ENCODE measurements around the gene IGSF10. TPM values are rescaled to one million over a fixed set of nuclear protein-coding genes. Genes with fewer than 3 reads are reported as not detected.

The IGSF10 gene
- polyA plus RNA-seq, 1 donor (not counting 4 experiments of a cell fraction or from before 2014, with no cell fraction given), result under 0.01 TPM

GRCh38 chr3:151430821-151431484, 29.9 kb downstream of the IGSF10 start:
- H3K36me3 ChIP-seq (ENCODE audit: control insufficient read depth in 2 of 2, extremely low read depth in 1 of 2, insufficient read depth in 2 of 2, low read length in 2 of 2), result no peaks in the 10 kb centered on the region
- dilution Hi-C loops (cut with MboI; ENCODE audit: extremely low pct_ligation_motif_present, low sequenced_read_pairs), result no loop called here
- TF ChIP-seq, protein P1, sequence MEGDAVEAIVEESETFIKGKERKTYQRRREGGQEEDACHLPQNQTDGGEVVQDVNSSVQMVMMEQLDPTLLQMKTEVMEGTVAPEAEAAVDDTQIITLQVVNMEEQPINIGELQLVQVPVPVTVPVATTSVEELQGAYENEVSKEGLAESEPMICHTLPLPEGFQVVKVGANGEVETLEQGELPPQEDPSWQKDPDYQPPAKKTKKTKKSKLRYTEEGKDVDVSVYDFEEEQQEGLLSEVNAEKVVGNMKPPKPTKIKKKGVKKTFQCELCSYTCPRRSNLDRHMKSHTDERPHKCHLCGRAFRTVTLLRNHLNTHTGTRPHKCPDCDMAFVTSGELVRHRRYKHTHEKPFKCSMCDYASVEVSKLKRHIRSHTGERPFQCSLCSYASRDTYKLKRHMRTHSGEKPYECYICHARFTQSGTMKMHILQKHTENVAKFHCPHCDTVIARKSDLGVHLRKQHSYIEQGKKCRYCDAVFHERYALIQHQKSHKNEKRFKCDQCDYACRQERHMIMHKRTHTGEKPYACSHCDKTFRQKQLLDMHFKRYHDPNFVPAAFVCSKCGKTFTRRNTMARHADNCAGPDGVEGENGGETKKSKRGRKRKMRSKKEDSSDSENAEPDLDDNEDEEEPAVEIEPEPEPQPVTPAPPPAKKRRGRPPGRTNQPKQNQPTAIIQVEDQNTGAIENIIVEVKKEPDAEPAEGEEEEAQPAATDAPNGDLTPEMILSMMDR (optimal IDR thresholded peaks at IDR 0.05 in 1 of 3, IDR thresholded peaks at IDR 0.05 in 1 of 3, conservative IDR thresholded peaks at IDR 0.05 in 1 of 3; ENCODE audit: extremely low read depth in 1 of 3, insufficient read depth in 2 of 3, low read length in 3 of 3), result no peak
- TF ChIP-seq EZH2 (IDR thresholded peaks at IDR 0.05; ENCODE audit: low read length), result no peak
- no peak overlapping the region for H3K27ac ChIP-seq (ENCODE audit: control insufficient read depth, insufficient read depth, low read length)
- H3K4me3 ChIP-seq (ENCODE audit: control insufficient read depth in 2 of 3, extremely low read depth in 1 of 3, insufficient read depth in 2 of 3, low read depth in 1 of 3, low read length in 3 of 3), result no peak overlapping the region
- no peak overlapping the region for H3K9ac ChIP-seq (ENCODE audit: control insufficient read depth, extremely low read depth, insufficient read depth, low read length)
- no peak overlapping the region for H2AFZ ChIP-seq (ENCODE audit: control insufficient read depth, low read length)
- no peaks in the 10 kb centered on the region for H3K79me2 ChIP-seq (ENCODE audit: control insufficient read depth, insufficient read depth, low read length)
- no peak overlapping the region for H3K4me2 ChIP-seq (ENCODE audit: control insufficient read depth, extremely low read depth, insufficient read depth, low read depth, low read length)
- H4K20me1 ChIP-seq (ENCODE audit: control insufficient read depth, extremely low read depth, insufficient read depth, low read length), result no peaks in the 10 kb centered on the region
- DNase-seq (ENCODE audit: low read depth, low spot score) (no peak), FAIRE-seq (peak; percentile 13)
- peaks cover 10% of the 10 kb centered on the region for H3K4me1 ChIP-seq (ENCODE audit: control insufficient read depth, extremely low read depth, insufficient read depth, low read length)
- H3K9me1 ChIP-seq (ENCODE audit: control insufficient read depth, extremely low read depth, insufficient read depth, low read length), result no peaks in the 10 kb centered on the region
- H3K27me3 ChIP-seq (ENCODE audit: control insufficient read depth, extremely low read depth, insufficient read depth, low read length), result no peaks in the 10 kb centered on the region
- no peaks in the 10 kb centered on the region for H3K9me3 ChIP-seq (ENCODE audit: control insufficient read depth, low read depth, low read length)

GRCh38 chr3:151428386-151428785, 32.5 kb downstream of the IGSF10 start:
- Histone ChIP-seq H3K4me3 (ENCODE audit: control insufficient read depth in 2 of 3, extremely low read depth in 1 of 3, insufficient read depth in 2 of 3, low read depth in 1 of 3, low read length in 3 of 3) (no peak overlapping the region), H4K20me1 (ENCODE audit: control insufficient read depth, extremely low read depth, insufficient read depth, low read length) (no peaks in the 10 kb centered on the region), H3K9ac (ENCODE audit: control insufficient read depth, extremely low read depth, insufficient read depth, low read length) (no peak overlapping the region), H2AFZ (ENCODE audit: control insufficient read depth, low read length) (no peak overlapping the region), H3K9me3 (ENCODE audit: control insufficient read depth, low read depth, low read length) (no peaks in the 10 kb centered on the region), H3K36me3 (ENCODE audit: control insufficient read depth in 2 of 2, extremely low read depth in 1 of 2, insufficient read depth in 2 of 2, low read length in 2 of 2) (no peaks in the 10 kb centered on the region), H3K4me2 (ENCODE audit: control insufficient read depth, extremely low read depth, insufficient read depth, low read depth, low read length) (no peak overlapping the region), H3K4me1 (ENCODE audit: control insufficient read depth, extremely low read depth, insufficient read depth, low read length) (peaks cover 3% of the 10 kb centered on the region), H3K79me2 (ENCODE audit: control insufficient read depth, insufficient read depth, low read length) (no peaks in the 10 kb centered on the region), H3K9me1 (ENCODE audit: control insufficient read depth, extremely low read depth, insufficient read depth, low read length) (no peaks in the 10 kb centered on the region), H3K27ac (ENCODE audit: control insufficient read depth, insufficient read depth, low read length) (no peak overlapping the region), H3K27me3 (ENCODE audit: control insufficient read depth, extremely low read depth, insufficient read depth, low read length) (no peaks in the 10 kb centered on the region)
- FAIRE-seq, result no peak
- TF ChIP-seq EZH2 (IDR thresholded peaks at IDR 0.05; ENCODE audit: low read length), result no peak
- TF ChIP-seq, protein P1 (optimal IDR thresholded peaks at IDR 0.05 in 1 of 3, IDR thresholded peaks at IDR 0.05 in 1 of 3, conservative IDR thresholded peaks at IDR 0.05 in 1 of 3; ENCODE audit: extremely low read depth in 1 of 3, insufficient read depth in 2 of 3, low read length in 3 of 3), result no peak
- no peak for DNase-seq (ENCODE audit: low read depth, low spot score)
- dilution Hi-C loops (cut with MboI; ENCODE audit: extremely low pct_ligation_motif_present, low sequenced_read_pairs), result no loop called here
